PC-9 (cell line): ENCODE results near the gene SEMA5A.

Experiments
- CTCF ChIP-seq: fragments of 200-600 bp; sonication (generic); conservative IDR thresholded peaks from 2 replicates; pipeline ENCODE4 v1.6.1; 2017; ENCODE audit warnings: mixed run types, antibody characterized with exemption, mild to moderate bottlenecking, moderate library complexity
- EZH2 ChIP-seq: fragments of 200-600 bp; sonication (generic); IDR thresholded peaks from 2 replicates; pipeline ENCODE4 v1.8.0; 2017; ENCODE audit warnings: antibody characterized with exemption, low read depth

GRCh38 chr5:9444346-9444745, 101.5 kb downstream of the SEMA5A start:
- TF ChIP-seq CTCF = no peak
- TF ChIP-seq EZH2 = no peak
